Activated CD4-positive, alpha-beta T cell treated with anti-CD3 and anti-CD28 coated beads, Interleukin-2, amount 50 U/mL, for 1 hour (primary cell): ENCODE results near the gene DPYD.

Experiments used
- DNase-seq: peaks from one replicate; pipeline ENCODE4 v3.0.0-alpha.2; 2020

Gene DPYD

GRCh38 chr1:97680470-97680869 is 240.4 kb downstream of the DPYD start:
- DNase-seq: no peak

DNA sequence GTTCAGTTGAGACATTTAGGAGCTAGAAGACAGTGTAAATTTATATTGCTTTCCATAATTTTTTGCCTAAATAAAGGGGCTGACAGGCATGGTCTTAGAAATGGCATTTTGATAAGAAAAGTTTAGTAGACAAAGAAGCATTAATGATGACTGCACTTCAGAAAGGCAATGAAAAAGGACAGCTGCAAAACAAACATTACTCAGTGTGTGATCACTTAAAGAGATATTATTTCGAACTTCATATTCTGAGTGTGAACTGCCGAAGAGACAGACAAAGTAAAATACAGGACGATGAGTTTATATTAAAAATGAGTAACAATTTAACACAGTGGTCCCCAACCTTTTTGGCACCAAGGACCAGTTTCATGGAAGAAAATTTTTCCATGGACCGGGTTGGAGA is 243.1 kb downstream of the DPYD start:
- no peak for DNase-seq

DNA sequence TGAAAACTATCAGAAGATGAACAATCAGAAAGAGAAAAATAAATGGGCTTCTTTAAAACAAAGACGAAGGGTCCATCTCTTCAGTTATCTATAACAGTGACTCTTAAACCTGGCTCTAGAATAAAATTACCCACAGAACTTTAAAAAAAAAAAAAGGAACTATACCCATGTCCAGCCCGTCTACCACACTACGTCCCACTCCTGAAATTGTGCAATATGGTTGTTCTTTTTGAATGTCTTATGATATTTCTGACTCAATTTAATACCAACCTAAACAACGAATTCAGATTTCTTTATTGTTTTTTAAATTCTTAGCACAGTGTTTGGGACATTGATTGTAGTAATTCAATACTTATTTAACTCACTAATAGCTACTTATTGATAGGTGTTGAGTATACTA is 246.3 kb downstream of the DPYD start:
- no peak for DNase-seq

DNA sequence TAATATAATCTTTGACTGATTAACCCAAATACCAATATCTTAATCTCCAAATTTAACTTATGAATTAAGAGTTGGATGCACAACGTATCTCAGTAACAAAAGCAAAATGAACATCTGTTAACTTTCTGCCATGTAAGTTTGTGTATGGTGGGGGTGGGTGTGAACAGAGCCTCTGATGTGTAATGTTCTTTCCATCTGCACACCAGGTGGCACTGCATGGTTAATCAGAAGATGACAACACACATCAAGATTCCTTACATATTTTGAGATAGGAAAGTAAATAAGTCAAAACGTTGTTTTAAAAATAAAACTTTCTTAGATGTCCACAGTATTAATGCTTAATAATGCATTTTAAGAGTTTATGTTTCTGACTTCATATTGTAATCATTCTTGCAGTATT is 251.9 kb downstream of the DPYD start:
- DNase-seq: no peak

DNA sequence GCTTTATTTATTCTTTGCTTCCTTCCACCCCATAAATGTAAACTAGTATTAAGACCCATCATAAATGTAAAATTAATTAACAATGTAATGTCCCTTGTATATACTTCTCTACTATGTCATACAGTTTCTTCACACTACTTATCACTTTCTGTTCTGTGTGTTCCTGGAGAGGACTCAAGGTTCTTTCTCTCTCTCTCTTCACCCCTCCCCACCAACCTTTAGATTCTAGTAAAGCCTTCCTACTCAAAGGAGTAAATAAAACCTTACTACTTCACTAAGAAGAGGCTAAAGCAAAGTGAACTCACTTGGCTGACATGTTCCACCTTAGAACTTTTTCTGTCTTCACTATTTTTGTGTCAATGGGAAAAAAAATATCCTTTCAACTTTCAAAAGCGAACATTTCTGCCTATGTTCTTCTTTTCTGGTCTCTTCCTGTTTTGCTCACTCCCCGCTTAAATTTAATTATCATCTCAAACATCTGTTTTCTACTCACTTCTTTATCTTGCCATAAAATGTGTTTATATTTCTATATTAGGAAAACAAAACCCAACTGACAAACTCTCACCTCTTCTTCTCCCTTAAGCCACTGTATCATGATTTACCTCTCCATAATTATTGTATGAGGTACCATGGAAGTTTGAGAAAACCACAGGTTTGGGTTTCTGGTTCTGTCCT is 260.3 kb downstream of the DPYD start:
- DNase-seq: no peak

GRCh38 chr1:97654876-97655585 is 265.8 kb downstream of the DPYD start:
- DNase-seq: no peak

DNA sequence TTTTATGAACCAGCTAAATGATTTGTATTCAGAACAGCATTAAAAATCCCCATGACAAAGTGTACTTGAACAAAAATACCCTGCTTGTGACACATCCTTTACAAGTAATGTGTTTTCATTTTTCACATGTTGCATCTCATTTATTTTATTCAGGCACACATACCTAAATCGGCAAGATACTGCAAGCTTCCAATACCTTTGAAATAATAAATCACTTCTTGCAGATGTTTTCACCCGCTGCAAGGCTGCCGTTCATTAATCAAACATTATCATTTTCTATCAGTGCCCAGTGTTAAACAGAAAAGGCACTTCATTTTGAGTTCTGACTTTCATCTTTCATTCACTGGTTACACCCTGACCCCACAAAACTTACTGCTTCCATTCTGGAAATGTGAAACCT is 269.6 kb downstream of the DPYD start:
- no peak for DNase-seq

GRCh38 chr1:97649591-97649990 is 271.2 kb downstream of the DPYD start:
- DNase-seq: no peak

- DNase-seq: no peak
Measured at GRCh38 chr1:97647776-97648175, 273.1 kb downstream of the DPYD start.

- no peak for DNase-seq
Measured at GRCh38 chr1:97646071-97646470, 274.8 kb downstream of the DPYD start.

DNA sequence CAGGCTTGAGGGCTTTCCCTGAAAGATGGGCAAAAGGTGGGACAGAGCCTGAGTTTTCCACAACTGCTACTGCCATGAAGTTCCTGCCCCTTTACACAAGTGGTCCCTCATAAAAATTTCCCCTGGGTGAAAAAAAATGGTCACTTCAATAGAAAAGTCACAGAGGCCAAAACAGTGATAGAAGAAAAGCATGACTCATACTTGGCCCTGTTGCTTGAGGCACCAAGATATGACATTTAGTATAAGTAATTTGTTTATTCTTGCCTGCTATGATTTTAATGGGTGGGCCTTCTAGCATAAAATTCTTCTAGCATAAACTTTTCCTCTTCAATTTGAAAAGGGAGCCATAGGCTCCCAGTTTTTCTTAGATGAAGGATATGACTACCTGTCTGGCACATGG is 280.2 kb downstream of the DPYD start:
- no peak for DNase-seq

GRCh38 chr1:97636941-97637340 is 283.9 kb downstream of the DPYD start:
- DNase-seq: no peak

DNA sequence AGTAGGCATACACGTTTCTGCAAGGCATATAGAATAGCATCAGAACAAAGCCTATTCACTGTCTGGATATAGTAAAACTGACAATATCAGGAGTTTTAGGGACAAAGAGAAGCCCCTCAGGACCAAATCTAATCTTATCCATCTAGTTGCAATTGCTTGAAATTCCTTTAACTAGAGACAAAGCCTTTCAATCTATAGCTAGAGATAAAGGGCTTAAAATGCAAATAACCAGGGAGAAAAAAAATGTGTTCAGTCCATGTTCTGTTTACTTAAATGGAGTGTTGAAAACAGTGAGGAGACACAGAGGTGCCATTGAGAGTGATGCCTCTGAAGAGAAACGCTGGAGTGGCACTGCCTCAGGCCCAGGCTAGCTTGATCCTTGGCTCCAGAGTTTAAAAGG is 286.1 kb downstream of the DPYD start:
- DNase-seq: no peak

- DNase-seq: no peak
Measured at GRCh38 chr1:97632776-97633175, 288.1 kb downstream of the DPYD start.

- DNase-seq: no peak
Measured at GRCh38 chr1:97632075-97632474, 288.8 kb downstream of the DPYD start.

GRCh38 chr1:97630948-97631347 is 289.9 kb downstream of the DPYD start:
- no peak for DNase-seq

GRCh38 chr1:97630281-97630680 is 290.6 kb downstream of the DPYD start:
- DNase-seq: no peak

GRCh38 chr1:97623220-97623619 is 297.6 kb downstream of the DPYD start:
- DNase-seq: no peak

- DNase-seq: no peak
Measured at GRCh38 chr1:97621955-97622354, 298.9 kb downstream of the DPYD start.

DNA sequence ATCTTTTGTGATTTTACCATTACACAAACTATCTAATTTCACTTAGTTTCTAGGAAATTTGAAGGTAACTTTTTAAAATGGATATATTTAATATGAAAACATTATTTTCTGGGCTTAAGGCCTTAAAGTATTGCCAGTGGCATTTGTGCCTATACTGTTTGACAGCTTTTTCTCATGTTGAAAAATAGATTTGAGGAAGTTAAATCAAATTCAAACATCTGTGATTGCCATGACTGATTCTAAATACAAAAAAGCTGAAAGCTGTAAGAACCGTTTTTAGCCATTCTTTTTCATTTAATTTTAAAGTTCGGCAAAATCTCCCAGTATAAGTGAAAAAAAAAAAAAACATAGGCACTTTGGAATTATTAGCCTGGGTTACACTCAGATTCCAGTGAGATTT is 301.1 kb downstream of the DPYD start:
- no peak for DNase-seq

GRCh38 chr1:97610748-97611147 is 310.1 kb downstream of the DPYD start:
- DNase-seq: no peak

DNA sequence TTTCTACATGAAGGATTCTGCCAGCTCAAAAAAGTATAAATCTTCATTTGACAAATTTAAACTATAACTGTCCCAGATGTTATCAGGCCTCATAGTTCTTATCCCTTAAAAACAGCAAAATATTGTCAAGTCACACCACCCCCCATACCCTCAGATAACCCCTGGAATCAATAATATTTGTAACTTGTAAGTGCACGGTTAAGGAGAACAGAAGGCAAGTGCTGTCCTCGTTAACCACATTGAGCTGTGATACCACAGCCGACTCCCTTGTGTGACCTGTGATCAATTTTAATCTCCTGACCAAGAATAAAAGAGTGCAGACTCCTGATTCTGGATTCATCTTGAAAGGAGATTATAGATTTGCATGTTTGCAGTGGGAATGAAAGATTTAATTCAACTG is 310.7 kb downstream of the DPYD start:
- DNase-seq: no peak

GRCh38 chr1:97608272-97608671 is 312.6 kb downstream of the DPYD start:
- no peak for DNase-seq

- DNase-seq: no peak
Measured at GRCh38 chr1:97603776-97604175, 317.1 kb downstream of the DPYD start.

DNA sequence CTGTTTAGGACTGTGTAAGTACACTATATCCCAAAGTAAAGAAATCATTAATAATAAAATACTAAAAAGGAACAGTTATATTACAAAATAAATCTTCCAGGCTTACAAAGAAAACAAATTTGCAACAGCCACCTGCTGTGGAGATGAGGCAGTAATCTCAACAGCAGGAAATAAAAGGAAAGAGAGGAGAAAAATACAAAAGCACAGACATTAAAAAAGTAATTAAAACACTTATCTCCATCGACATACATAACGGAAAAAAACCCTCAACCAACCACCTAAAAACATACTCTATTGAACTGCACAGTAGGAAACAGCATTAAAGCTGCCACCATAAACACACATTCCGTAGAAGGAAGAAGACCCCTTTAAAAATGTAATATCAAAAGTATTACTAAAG is 317.6 kb downstream of the DPYD start:
- no peak for DNase-seq
